Fibroblast of lung (primary cell): ENCODE data around the gene CYP2W1. TPM values are rescaled to one million over a fixed set of nuclear protein-coding genes. Genes with fewer than 3 reads are reported as not detected.

Experiments used
- DNase-seq, 2 donors: peaks; one replicate each; pipeline versions ENCODE4 v3.0.0 to v3.0.0-alpha.2; 2010; ENCODE audit warnings: low read depth in 2 of 2
- H2AFZ ChIP-seq: 2 replicates; pipeline ENCODE4 v1.5.1; 2012; ENCODE audit warnings: low read length, control low read depth, inconsistent platforms
- H3K27ac ChIP-seq: 2 replicates; pipeline ENCODE4 v1.5.1; 2011; ENCODE audit warnings: low read length, control low read depth; ENCODE audit not compliant: insufficient read depth
- H3K27me3 ChIP-seq: 2 replicates; pipeline ENCODE4 v1.5.1; 2011; ENCODE audit warnings: mild to moderate bottlenecking, low read length; ENCODE audit not compliant: control insufficient read depth, insufficient read depth
- H3K36me3 ChIP-seq: 2 replicates; pipeline ENCODE4 v1.5.1; 2011; ENCODE audit warnings: low read length; ENCODE audit not compliant: control insufficient read depth, insufficient read depth
- H3K4me1 ChIP-seq: 2 replicates; pipeline ENCODE4 v1.5.1; 2011; ENCODE audit warnings: low read length; ENCODE audit not compliant: control insufficient read depth, insufficient read depth; ENCODE audit errors: extremely low read depth
- H3K4me2 ChIP-seq: 2 replicates; pipeline ENCODE4 v1.5.1; 2011; ENCODE audit warnings: low read length, control low read depth; ENCODE audit not compliant: insufficient read depth; ENCODE audit errors: extremely low read depth
- H3K4me3 ChIP-seq, 4 experiments: fragments of 200-600 bp in 1 of 4; sonication (generic) in 1 of 4; replicated peaks in 1 of 4; 2 replicates each; pipeline ENCODE4 v1.5.1; 2011 to 2016; ENCODE audit warnings: low read length in 4 of 4, low read depth in 3 of 4, mild to moderate bottlenecking in 3 of 4, control low read depth in 2 of 4, inconsistent platforms in 1 of 4, mixed read lengths in 1 of 4; ENCODE audit not compliant: insufficient read depth in 1 of 4; ENCODE audit errors: control extremely low read depth in 1 of 4
- H3K79me2 ChIP-seq: 2 replicates; pipeline ENCODE4 v1.5.1; 2012; ENCODE audit warnings: mild to moderate bottlenecking, low read length, inconsistent platforms; ENCODE audit not compliant: control insufficient read depth, insufficient read depth
- H3K9ac ChIP-seq: 2 replicates; pipeline ENCODE4 v1.5.1; 2011; ENCODE audit warnings: mild to moderate bottlenecking, low read length, control low read depth; ENCODE audit not compliant: insufficient read depth
- H3K9me3 ChIP-seq: 2 replicates; pipeline ENCODE4 v1.5.1; 2012; ENCODE audit warnings: low read depth, low read length; ENCODE audit not compliant: control insufficient read depth, insufficient read depth
- H4K20me1 ChIP-seq: 2 replicates; pipeline ENCODE4 v1.5.1; 2011; ENCODE audit warnings: low read length; ENCODE audit not compliant: control insufficient read depth, insufficient read depth; ENCODE audit errors: extremely low read depth
- EZH2 ChIP-seq: IDR thresholded peaks from 2 replicates; pipeline ENCODE4 v1.5.1; 2012; ENCODE audit warnings: low read length, control low read depth, mild to moderate bottlenecking; ENCODE audit errors: missing control alignments
- polyA plus RNA-seq, 2 donors: library from polyadenylated mRNA; depleted of rRNA in 1 of 2; stranded (reverse) in 1 of 2; unstranded in 1 of 2; fragments of >200 nt; gene quantifications; 2 replicates each; pipeline ENCODE4 v1.2.1, GENCODE V29; 2011 to 2012; ENCODE audit warnings: missing spikeins in 1 of 2
- total RNA-seq: library from RNA; depleted of rRNA; stranded (reverse); fragments of >200 nt; gene quantifications from 2 replicates; pipeline ENCODE4 v1.2.1, GENCODE V29; 2014
- TF ChIP-seq, protein P1 (sequence below), 2 donors: IDR thresholded peaks in 1 of 2; conservative IDR thresholded peaks in 1 of 2; 1 replicate in 1 of 2; 2 replicates in 1 of 2; pipeline ENCODE4 v1.5.1; 2011 to 2012; ENCODE audit warnings: low read length in 2 of 2, control low read depth in 1 of 2, inconsistent platforms in 1 of 2, low read depth in 1 of 2, mild to moderate bottlenecking in 1 of 2

CYP2W1 gene
- total and polyA plus RNA-seq, 2 donors (not counting 1 experiment from before 2014, with no cell fraction given), result not detected

DNA sequence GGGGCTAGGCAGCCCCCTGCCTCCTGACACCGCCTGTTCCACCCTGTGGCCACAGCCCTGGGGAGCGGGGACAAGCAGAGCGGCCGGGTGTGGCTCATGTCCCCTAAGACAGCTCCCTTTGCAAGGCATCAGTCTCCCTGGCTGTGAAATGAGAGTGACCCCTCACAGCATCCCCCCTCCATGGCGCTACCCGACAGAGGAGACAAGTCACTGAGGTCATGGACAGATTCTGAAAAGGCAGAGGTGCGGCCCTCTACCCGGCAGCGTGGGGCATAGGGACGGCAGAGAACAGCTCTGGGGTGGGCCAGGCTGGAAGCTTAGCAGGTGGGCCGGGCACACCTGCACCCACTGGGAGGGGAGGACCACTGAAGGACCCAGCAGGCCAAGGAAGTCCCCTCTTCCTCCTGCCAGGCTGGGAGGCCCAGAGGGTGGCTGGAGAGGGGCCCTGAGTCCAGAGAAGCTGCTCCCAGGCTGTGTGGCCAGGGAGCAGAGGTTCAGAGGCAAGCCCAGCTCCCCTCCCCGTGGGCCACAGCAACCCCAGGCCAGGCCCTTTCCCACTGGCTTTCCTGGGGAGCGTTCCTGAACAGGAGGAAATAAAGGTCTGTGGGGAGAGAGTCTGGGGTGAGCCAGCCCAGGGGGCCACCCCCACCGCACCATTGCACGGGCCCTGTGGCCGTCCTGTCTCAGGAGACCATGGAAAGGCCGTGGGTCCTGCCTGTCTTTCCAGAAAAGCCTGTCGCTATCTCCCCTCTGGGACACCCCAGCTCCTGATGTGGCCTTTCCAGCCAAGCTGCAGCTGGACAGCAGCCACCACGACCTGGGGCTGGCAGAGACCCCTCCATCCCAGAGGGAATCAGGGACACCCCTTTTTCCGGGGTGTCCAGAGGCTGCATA lies 30.2 kb upstream of the CYP2W1 start:
- Histone ChIP-seq H3K27ac (no peak overlapping the region), H3K9me3 (no peaks in the 10 kb centered on the region), H3K4me1 (no peaks in the 10 kb centered on the region), H4K20me1 (no peaks in the 10 kb centered on the region), H2AFZ (no peak overlapping the region), H3K9ac (no peak overlapping the region), H3K79me2 (no peaks in the 10 kb centered on the region), H3K4me2 (no peak overlapping the region), H3K27me3 (peaks cover 5% of the 10 kb centered on the region), H3K36me3 (no peaks in the 10 kb centered on the region), H3K4me3 (no peak overlapping the region)
- no peak for DNase-seq
- TF ChIP-seq EZH2, result no peak
- TF ChIP-seq, protein P1, sequence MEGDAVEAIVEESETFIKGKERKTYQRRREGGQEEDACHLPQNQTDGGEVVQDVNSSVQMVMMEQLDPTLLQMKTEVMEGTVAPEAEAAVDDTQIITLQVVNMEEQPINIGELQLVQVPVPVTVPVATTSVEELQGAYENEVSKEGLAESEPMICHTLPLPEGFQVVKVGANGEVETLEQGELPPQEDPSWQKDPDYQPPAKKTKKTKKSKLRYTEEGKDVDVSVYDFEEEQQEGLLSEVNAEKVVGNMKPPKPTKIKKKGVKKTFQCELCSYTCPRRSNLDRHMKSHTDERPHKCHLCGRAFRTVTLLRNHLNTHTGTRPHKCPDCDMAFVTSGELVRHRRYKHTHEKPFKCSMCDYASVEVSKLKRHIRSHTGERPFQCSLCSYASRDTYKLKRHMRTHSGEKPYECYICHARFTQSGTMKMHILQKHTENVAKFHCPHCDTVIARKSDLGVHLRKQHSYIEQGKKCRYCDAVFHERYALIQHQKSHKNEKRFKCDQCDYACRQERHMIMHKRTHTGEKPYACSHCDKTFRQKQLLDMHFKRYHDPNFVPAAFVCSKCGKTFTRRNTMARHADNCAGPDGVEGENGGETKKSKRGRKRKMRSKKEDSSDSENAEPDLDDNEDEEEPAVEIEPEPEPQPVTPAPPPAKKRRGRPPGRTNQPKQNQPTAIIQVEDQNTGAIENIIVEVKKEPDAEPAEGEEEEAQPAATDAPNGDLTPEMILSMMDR (conservative IDR thresholded peaks at IDR 0.05 in 1 of 2, IDR thresholded peaks at IDR 0.05 in 1 of 2; ENCODE audit: low read depth in 1 of 2, low read length in 2 of 2), result no peak

GRCh38 chr7:953547-954327 lies 29.2 kb upstream of the CYP2W1 start:
- no peak overlapping the region for H3K9ac ChIP-seq
- H3K9me3 ChIP-seq, result no peaks in the 10 kb centered on the region
- H3K27me3 ChIP-seq, result peaks cover 5% of the 10 kb centered on the region
- DNase-seq, result peak; percentile 19 to 26
- TF ChIP-seq EZH2, result no peak
- TF ChIP-seq, protein P1 (conservative IDR thresholded peaks at IDR 0.05 in 1 of 2, IDR thresholded peaks at IDR 0.05 in 1 of 2; ENCODE audit: low read depth in 1 of 2, low read length in 2 of 2), result no peak
- H3K4me1 ChIP-seq, result no peaks in the 10 kb centered on the region
- no peak overlapping the region for H2AFZ ChIP-seq
- peak overlapping the region in 3 of 4 experiments; percentile 19 to 46 (median 23) for H3K4me3 ChIP-seq
- H3K79me2 ChIP-seq, result no peaks in the 10 kb centered on the region
- no peaks in the 10 kb centered on the region for H3K36me3 ChIP-seq
- peak overlapping the region; percentile 59 for H3K4me2 ChIP-seq
- H4K20me1 ChIP-seq, result no peaks in the 10 kb centered on the region
- H3K27ac ChIP-seq, result no peak overlapping the region
